ENCODE measurements around the gene PLA2G4B.
"Not testable (repeated sequence)": the region's sequence is repeated elsewhere in the genome, so short reads cannot be mapped to it uniquely, and the experiment has no call there.

The PLA2G4B gene

GRCh38 chr15:41824062-41824745 lies 14.4 kb upstream of the PLA2G4B start:
- DNase-seq: no peak
- in situ Hi-C loops (cut with MboI; ENCODE audit: low pct_unique_long_range_greater_than_20kb, low sequenced_read_pairs): no loop called here

GRCh38 chr15:41825145-41825544 lies 13.5 kb upstream of the PLA2G4B start:
- in situ Hi-C loops (cut with MboI; ENCODE audit: low pct_unique_long_range_greater_than_20kb, low sequenced_read_pairs): no loop called here

GRCh38 chr15:41825572-41826535 lies 12.8 kb upstream of the PLA2G4B start:
- DNase-seq: no peak
- in situ Hi-C loops (cut with MboI; ENCODE audit: low pct_unique_long_range_greater_than_20kb, low sequenced_read_pairs): no loop called here

More at GRCh38 chr15:41825145-41825544, 13.5 kb upstream of the PLA2G4B start:
- DNase-seq: no peak

- no peak for DNase-seq
- in situ Hi-C loops (cut with MboI; ENCODE audit: low pct_unique_long_range_greater_than_20kb, low sequenced_read_pairs): no loop called here
Observed at GRCh38 chr15:41827290-41827879, 11.3 kb upstream of the PLA2G4B start.

- peak; percentile 69 for DNase-seq
- in situ Hi-C loops (cut with MboI; ENCODE audit: low pct_unique_long_range_greater_than_20kb, low sequenced_read_pairs): no loop called here
Observed at GRCh38 chr15:41827880-41828806, 10.5 kb upstream of the PLA2G4B start, which contains the start of gene JMJD7. JMJD7 (plus strand) TSS chr15:41828092; CDS start chr15:41828125, 33 bp downstream.

- in situ Hi-C loops (cut with MboI; ENCODE audit: low pct_unique_long_range_greater_than_20kb, low sequenced_read_pairs): no loop called here
- DNase-seq: no peak
Observed at GRCh38 chr15:41828807-41829141, 9.9 kb upstream of the PLA2G4B start.

- in situ Hi-C loops (cut with MboI; ENCODE audit: low pct_unique_long_range_greater_than_20kb, low sequenced_read_pairs): no loop called here
- DNase-seq: no peak
Observed at GRCh38 chr15:41829959-41830646, 8.5 kb upstream of the PLA2G4B start.

- DNase-seq; in situ Hi-C loops (cut with MboI; ENCODE audit: low pct_unique_long_range_greater_than_20kb, low sequenced_read_pairs): not testable (repeated sequence)
Observed at GRCh38 chr15:41831291-41831690, 7.4 kb upstream of the PLA2G4B start.

GRCh38 chr15:41832208-41832607 lies 6.4 kb upstream of the PLA2G4B start:
- DNase-seq: no peak
- in situ Hi-C loops (cut with MboI; ENCODE audit: low pct_unique_long_range_greater_than_20kb, low sequenced_read_pairs): no loop called here

- in situ Hi-C loops (cut with MboI; ENCODE audit: low pct_unique_long_range_greater_than_20kb, low sequenced_read_pairs): no loop called here
- peak; percentile 44 for DNase-seq
Observed at GRCh38 chr15:41832875-41833274, 5.8 kb upstream of the PLA2G4B start.

GRCh38 chr15:41834096-41834495 lies 4.6 kb upstream of the PLA2G4B start:
- in situ Hi-C loops (cut with MboI; ENCODE audit: low pct_unique_long_range_greater_than_20kb, low sequenced_read_pairs): no loop called here
- no peak for DNase-seq

- DNase-seq: no peak
- in situ Hi-C loops (cut with MboI; ENCODE audit: low pct_unique_long_range_greater_than_20kb, low sequenced_read_pairs): no loop called here
Observed at GRCh38 chr15:41836073-41836472, 2.6 kb upstream of the PLA2G4B start.

- in situ Hi-C loops (cut with MboI; ENCODE audit: low pct_unique_long_range_greater_than_20kb, low sequenced_read_pairs): no loop called here
- no peak for DNase-seq
Observed at GRCh38 chr15:41836713-41837454, 1.8 kb upstream of the PLA2G4B start.

GRCh38 chr15:41839781-41840491 lies 1.3 kb downstream of the PLA2G4B start:
- in situ Hi-C loops (cut with MboI; ENCODE audit: low pct_unique_long_range_greater_than_20kb, low sequenced_read_pairs): no loop called here
- no peak for DNase-seq

GRCh38 chr15:41840673-41841072 lies 2.0 kb downstream of the PLA2G4B start:
- DNase-seq: no peak
- in situ Hi-C loops (cut with MboI; ENCODE audit: low pct_unique_long_range_greater_than_20kb, low sequenced_read_pairs): no loop called here

GRCh38 chr15:41841131-41841530 lies 2.5 kb downstream of the PLA2G4B start:
- in situ Hi-C loops (cut with MboI; ENCODE audit: low pct_unique_long_range_greater_than_20kb, low sequenced_read_pairs): no loop called here
- no peak for DNase-seq

GRCh38 chr15:41842229-41842628 lies 3.6 kb downstream of the PLA2G4B start:
- DNase-seq: no peak
- in situ Hi-C loops (cut with MboI; ENCODE audit: low pct_unique_long_range_greater_than_20kb, low sequenced_read_pairs): no loop called here
